ENCODE measurements around the gene PRF1. TPM values are rescaled to one million over a fixed set of nuclear protein-coding genes. Genes with fewer than 3 reads are reported as not detected.

PRF1 gene
- total and polyA plus RNA-seq, 2 donors (not counting 1 experiment from before 2014, with no cell fraction given), result 1.0 to 1.9 TPM

GRCh38 chr10:70613941-70614340 is 11.4 kb upstream of the PRF1 start:
- Histone ChIP-seq H3K36me3 (replicated peaks in 1 of 2; ENCODE audit: control extremely low read depth in 1 of 2, control insufficient read depth in 1 of 2, extremely low read depth in 1 of 2, insufficient read depth in 2 of 2, low read length in 1 of 2) (no peaks in the 10 kb centered on the region), H3K4me1 (ENCODE audit: control insufficient read depth in 2 of 2, insufficient read depth in 2 of 2, low read length in 2 of 2) (no peaks in the 10 kb centered on the region), H3K9ac (ENCODE audit: low read length) (no peak overlapping the region), H3K4me2 (replicated peaks; ENCODE audit: low read depth, low read length, poor library complexity, severe bottlenecking) (no peak overlapping the region), H3K9me3 (ENCODE audit: control extremely low read depth in 1 of 3, control insufficient read depth in 2 of 3, insufficient read depth in 1 of 3, low read length in 2 of 3) (no peaks in the 10 kb centered on the region), H2AFZ (ENCODE audit: insufficient read depth, low read depth, low read length, poor library complexity, severe bottlenecking) (no peak overlapping the region), H3K27me3 (replicated peaks in 1 of 4; ENCODE audit: control extremely low read depth in 1 of 4, control insufficient read depth in 3 of 4, insufficient read depth in 4 of 4, low read length in 3 of 4) (peaks cover 0 to 8% (median 0%) of the 10 kb centered on the region in 4 experiments), H3K4me3 (ENCODE audit: control extremely low read depth in 1 of 5, extremely low read depth in 1 of 5, insufficient read depth in 1 of 5, low read depth in 2 of 5, low read length in 4 of 5) (no peak overlapping the region), H3K79me2 (ENCODE audit: control insufficient read depth, insufficient read depth, low read length) (no peaks in the 10 kb centered on the region), H3K27ac (ENCODE audit: low read length in 2 of 2) (no peak overlapping the region), H4K20me1 (ENCODE audit: control insufficient read depth, insufficient read depth, low read length, poor library complexity, severe bottlenecking) (no peaks in the 10 kb centered on the region)
- ChIA-PET POLR2A (no interaction called here), CTCF (no interaction called here)
- no peak overlapping the region for H3K27ac Mint-ChIP-seq
- intact Hi-C loops (cut with micrococcal nuclease), result no loop called here
- H3K9me3 Mint-ChIP-seq (ENCODE audit: insufficient read depth), result peaks cover 3% of the 10 kb centered on the region
- ATAC-seq (ENCODE audit: low read depth) (no peak), DNase-seq (no peak)
- WGBS (ENCODE audit: insufficient coverage), result 83% methylated on average over 1 of the region's 2 CpGs
- peaks cover 36% of the 10 kb centered on the region for H3K27me3 Mint-ChIP-seq
- no peaks in the 10 kb centered on the region for H3K4me1 Mint-ChIP-seq
- TF ChIP-seq, protein P1, sequence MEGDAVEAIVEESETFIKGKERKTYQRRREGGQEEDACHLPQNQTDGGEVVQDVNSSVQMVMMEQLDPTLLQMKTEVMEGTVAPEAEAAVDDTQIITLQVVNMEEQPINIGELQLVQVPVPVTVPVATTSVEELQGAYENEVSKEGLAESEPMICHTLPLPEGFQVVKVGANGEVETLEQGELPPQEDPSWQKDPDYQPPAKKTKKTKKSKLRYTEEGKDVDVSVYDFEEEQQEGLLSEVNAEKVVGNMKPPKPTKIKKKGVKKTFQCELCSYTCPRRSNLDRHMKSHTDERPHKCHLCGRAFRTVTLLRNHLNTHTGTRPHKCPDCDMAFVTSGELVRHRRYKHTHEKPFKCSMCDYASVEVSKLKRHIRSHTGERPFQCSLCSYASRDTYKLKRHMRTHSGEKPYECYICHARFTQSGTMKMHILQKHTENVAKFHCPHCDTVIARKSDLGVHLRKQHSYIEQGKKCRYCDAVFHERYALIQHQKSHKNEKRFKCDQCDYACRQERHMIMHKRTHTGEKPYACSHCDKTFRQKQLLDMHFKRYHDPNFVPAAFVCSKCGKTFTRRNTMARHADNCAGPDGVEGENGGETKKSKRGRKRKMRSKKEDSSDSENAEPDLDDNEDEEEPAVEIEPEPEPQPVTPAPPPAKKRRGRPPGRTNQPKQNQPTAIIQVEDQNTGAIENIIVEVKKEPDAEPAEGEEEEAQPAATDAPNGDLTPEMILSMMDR (IDR thresholded peaks at IDR 0.05), result no peak
- no peak for TF ChIP-seq EZH2 (IDR thresholded peaks at IDR 0.05; ENCODE audit: borderline replicate concordance, insufficient read depth, low read depth, low read length, poor library complexity, severe bottlenecking)
- H3K4me3 Mint-ChIP-seq, result no peak overlapping the region

DNA sequence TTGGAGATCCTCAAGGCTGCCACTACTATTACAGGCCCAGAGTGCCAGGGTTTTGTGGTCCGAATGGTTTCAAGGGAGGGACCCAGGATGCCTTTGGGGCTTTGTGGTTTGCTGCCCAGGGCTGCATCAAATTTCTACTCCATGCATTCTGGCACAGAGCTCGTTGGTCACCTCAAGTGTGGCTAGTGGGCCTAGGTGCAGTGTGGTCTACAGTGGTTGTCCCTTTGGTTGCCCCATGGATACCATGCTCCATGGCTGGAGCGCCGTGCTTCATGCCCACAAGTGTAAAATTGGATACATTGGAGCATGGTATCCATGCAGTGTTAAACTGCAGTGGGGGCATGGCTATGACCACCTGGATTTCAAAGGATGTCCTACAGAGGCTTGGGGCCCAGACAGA is 5.4 kb upstream of the PRF1 start:
- Histone ChIP-seq H3K27ac (ENCODE audit: low read length in 2 of 2) (no peak overlapping the region), H2AFZ (ENCODE audit: insufficient read depth, low read depth, low read length, poor library complexity, severe bottlenecking) (no peak overlapping the region), H4K20me1 (ENCODE audit: control insufficient read depth, insufficient read depth, low read length, poor library complexity, severe bottlenecking) (no peaks in the 10 kb centered on the region), H3K4me1 (ENCODE audit: control insufficient read depth in 2 of 2, insufficient read depth in 2 of 2, low read length in 2 of 2) (no peaks in the 10 kb centered on the region), H3K79me2 (ENCODE audit: control insufficient read depth, insufficient read depth, low read length) (no peaks in the 10 kb centered on the region), H3K9me3 (ENCODE audit: control extremely low read depth in 1 of 3, control insufficient read depth in 2 of 3, insufficient read depth in 1 of 3, low read length in 2 of 3) (no peaks in the 10 kb centered on the region), H3K36me3 (replicated peaks in 1 of 2; ENCODE audit: control extremely low read depth in 1 of 2, control insufficient read depth in 1 of 2, extremely low read depth in 1 of 2, insufficient read depth in 2 of 2, low read length in 1 of 2) (no peaks in the 10 kb centered on the region), H3K4me3 (ENCODE audit: control extremely low read depth in 1 of 5, extremely low read depth in 1 of 5, insufficient read depth in 1 of 5, low read depth in 2 of 5, low read length in 4 of 5) (no peak overlapping the region), H3K4me2 (replicated peaks; ENCODE audit: low read depth, low read length, poor library complexity, severe bottlenecking) (no peak overlapping the region), H3K27me3 (replicated peaks in 1 of 4; ENCODE audit: control extremely low read depth in 1 of 4, control insufficient read depth in 3 of 4, insufficient read depth in 4 of 4, low read length in 3 of 4) (peaks cover 0 to 4% (median 0%) of the 10 kb centered on the region in 4 experiments), H3K9ac (ENCODE audit: low read length) (no peak overlapping the region)
- intact Hi-C loops (cut with micrococcal nuclease), result no loop called here
- Mint-ChIP-seq H3K4me3 (no peak overlapping the region), H3K4me1 (no peaks in the 10 kb centered on the region), H3K27ac (no peak overlapping the region), H3K9me3 (ENCODE audit: insufficient read depth) (no peaks in the 10 kb centered on the region), H3K27me3 (no peaks in the 10 kb centered on the region)
- TF ChIP-seq, protein P1 (IDR thresholded peaks at IDR 0.05), result no peak
- no peak for TF ChIP-seq EZH2 (IDR thresholded peaks at IDR 0.05; ENCODE audit: borderline replicate concordance, insufficient read depth, low read depth, low read length, poor library complexity, severe bottlenecking)
- WGBS (ENCODE audit: insufficient coverage), result 71% methylated on average over 1 of the region's 4 CpGs
- no peak for DNase-seq
- CTCF ChIA-PET, result no interaction called here
- no peak for ATAC-seq (ENCODE audit: low read depth)
- POLR2A ChIA-PET, result no interaction called here
